ENCODE results near the gene PPIC.

PPIC gene

DNA sequence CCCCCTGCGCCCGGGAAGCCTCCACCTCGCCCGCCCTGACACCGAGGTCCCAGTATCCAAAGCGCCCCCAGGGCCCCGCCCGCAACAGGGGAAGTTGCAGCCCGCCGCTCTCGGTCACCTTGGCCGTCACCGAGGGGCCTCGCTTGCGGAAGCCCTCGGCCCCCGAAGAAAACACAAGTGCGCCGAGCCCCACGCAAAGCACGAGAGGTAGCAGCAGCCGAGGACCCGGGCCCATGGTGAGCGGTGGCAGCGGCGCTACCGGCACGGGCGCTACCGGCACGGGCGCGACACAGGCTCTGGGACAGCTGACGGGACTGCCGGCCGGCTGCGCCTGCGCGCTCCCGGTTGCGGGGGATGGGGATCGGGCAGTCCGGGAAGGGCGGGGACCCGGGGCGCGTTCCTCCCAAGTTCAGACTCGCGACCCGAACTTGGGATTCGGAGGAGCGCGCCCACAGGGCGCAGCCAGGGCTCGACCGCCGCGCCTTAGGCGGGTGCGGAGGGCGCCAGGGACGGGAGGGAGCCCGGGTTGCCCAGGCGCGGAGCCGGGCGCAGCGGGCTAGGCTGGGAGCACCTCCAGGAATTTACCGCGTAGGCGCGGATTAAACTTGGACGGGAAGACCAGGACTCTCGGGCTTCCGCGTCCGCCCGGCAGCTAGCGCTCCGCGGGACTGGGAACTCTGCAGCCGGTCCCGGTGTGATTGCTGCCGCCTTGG, at the start of gene PPIC:
Gene PPIC, minus strand, starts transcription at position 335 of the 713 bp plus-strand sequence. Its CDS starts 100 bp downstream, at position 235.
- no peak for DNase-seq

DNA sequence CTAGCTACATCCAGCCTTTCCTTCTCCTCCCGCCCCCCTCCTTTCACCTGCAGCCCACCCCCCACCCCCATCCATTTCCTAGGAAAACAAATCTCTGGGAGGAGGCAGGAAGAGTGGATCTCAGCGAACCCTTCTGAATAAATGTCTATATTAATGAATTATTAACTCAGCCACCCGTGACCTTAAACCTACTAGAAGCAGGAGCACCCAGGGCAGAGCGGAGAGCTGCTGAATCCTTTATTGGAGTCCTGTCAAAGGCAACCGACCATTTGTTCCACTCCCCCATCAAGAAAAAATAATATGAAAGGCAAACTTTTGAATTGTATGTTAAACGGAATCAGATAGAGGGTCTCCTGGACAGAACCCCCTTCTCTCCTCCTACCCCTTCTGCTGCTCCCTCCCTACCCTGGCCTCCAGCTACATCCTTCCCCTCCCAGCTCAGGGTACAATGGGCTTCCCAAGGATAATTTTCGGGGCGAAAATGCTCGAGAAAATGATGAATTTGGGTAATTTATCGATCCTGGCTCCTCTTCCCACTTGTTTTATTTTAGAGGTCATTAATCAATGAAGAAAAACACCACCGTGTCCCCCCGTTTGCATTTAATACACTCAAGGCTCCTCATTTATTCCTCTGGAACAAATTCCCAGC, 49.2 kb upstream of the PPIC start:
- DNase-seq, result no peak

DNA sequence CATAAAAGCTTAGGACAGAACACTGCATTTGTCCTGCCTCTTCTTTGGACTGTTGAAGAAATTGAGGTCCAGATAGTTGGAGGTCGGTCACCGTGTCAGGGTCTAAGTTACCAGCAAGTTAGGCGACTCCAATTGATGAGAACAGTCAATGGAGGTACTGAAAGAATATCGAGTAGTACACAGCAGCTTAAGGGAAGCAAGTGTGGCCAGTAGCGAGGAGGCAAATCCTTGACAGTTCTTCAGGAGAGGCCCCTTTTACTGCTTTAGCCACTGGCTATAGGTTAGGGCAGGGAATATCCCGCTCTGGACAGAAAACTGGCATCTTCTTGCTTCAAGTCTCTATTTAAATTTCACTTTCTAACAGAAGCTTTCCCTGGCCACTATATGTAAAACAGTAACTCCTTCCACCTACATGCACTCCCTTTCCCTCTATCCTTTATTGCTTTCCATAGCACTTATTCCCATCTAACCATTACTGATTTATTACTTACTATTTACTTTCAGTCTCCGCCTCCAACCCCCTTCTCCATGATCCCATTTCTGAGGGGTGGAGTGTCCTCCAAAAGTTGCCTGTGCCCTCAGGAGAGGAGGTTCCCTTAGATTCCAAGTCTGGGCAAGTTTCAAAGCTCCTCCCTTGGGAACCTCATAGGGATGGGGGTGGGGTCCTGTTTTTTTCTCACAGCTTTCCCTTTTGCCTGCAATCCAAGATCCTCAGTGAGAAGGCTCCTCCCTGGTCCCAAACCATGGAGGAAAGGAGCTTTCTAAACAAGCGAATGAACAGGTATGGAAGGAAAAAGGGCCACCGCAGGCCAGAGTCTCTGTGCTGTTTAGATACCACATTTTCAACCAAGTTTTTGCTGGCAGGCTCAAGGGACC, 48.4 kb upstream of the PPIC start:
- DNase-seq, result no peak

DNA sequence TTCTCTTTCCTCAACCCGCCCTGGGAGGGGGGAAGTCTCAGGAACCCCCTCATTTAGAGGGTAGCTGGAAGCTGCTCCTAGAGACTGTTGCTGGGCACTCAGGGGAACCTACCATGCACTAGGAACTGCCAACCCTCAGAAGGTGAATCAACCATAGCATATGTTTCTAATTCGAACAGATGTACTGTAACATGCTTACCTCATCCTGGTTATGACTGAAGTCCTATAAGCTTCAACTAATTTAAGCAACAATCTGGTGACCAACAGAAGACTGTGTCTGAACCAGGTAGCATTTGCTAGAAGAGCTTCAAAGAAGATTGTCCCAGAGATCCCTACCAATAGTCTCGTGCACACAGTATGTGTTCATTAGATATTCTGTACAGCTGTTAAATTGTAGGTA, 46.8 kb upstream of the PPIC start:
- DNase-seq, result no peak

DNA sequence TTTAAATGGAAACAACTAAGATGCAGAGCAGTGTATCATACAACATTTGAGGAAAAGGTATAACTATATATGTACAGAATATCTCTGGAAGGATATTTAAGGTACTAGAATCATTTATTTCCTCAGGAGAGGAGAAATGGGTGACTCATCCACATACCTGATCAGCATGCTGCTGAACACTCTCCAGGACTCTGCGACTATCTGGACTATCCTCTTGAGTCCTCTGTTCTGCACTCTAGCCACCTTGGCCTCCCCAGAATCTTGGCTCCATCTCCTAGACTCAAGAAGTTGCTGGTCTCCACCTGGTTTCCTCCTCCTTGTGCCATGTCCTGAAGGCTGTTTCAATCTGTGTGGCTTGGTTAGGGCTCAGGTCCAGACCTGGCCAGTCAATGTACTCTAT, 43.7 kb upstream of the PPIC start:
- DNase-seq, result no peak

DNA sequence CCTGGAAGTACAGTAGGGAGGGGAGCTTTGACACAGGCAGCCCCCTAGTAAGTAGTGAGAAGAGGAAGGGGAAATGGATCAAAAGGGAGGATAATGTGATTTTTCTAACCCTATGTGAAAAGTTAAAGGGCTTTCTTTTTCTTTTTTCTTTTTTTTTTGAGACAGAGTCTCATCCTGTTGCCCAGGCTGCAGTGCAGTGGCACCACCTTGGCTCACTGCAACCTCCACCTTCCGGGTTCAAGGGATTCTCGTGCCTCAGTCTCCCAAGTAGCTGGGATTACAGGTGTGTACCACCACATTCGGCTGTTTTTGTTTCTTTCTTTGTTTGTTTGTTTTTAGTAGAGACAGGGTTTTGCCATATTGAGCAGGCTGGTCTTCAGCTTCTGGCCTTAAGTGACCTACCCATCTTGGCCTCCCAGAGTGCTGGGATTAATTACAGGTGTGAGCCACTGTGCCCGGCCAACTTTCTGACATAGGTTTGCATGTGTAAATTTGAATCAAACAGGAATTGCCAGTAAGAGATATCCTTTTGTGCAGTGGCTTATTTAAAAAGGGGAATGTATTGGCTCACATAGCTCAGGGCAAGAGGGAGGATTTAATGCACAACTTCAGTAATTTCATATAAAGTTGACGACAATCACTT, 39.1 kb upstream of the PPIC start:
- no peak for DNase-seq

DNA sequence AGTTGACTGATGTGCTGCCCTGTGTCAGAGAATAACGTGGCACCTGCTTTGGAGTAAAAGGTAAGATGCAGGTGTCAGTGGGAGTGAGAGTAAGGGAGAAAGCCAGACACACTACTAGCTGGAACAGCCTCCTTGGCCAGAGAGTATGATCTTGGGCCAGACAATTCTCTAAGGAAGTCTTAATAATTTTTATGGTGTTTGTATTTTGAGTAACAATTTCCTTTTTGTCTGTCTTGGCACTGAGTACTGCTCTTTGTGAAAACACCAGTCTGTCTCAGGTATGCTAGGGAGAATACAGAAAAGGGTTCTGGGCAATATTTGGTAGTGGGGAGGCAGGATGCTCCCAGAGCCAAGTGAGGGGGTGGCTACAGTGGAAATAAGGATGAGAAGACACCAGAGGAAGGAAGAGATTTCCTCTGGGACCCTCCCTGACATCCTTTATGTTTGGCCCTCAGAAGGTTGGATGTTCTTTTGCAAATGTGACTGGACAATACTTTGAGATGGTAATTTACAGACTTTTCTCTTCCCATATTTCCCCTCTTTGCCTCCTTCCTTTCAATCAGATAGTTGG, 31.9 kb upstream of the PPIC start:
- no peak for DNase-seq

DNA sequence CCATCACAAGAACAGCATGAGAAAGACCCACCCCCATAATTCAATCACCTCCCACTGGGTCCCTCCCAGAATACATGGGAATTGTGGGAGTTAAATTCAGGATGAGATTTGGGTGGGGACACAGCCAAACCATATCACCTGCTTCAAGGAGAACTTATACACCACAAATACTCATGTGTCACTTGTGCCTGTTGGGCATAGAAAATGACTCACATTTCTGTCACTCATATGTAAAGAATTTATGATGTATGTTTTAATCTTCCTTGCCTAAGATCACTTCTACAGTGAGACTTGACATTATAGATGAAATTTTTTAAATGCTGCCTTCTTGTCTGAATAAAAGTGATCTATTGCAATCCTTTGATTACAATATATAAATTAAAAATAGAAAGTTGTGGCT, 29.5 kb upstream of the PPIC start:
- no peak for DNase-seq

DNA sequence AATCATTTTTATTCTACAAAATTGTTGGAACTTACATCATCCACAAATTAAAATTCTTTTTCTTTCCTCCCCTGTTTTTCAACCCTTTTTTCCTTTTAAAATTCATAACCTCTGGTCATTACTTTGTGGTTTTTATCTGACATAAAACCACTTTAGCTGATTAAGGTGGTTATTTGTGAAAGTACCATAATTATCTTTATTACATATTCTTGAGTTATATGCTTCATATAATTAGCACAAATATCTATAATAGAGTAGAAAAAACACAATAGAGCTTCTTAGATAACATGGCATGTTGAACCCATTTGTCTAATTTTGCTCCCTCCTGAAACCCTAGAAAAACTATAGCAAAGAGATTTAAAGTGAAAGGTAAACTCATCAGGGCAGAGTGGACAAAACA, 22.9 kb upstream of the PPIC start:
- DNase-seq, result no peak

DNA sequence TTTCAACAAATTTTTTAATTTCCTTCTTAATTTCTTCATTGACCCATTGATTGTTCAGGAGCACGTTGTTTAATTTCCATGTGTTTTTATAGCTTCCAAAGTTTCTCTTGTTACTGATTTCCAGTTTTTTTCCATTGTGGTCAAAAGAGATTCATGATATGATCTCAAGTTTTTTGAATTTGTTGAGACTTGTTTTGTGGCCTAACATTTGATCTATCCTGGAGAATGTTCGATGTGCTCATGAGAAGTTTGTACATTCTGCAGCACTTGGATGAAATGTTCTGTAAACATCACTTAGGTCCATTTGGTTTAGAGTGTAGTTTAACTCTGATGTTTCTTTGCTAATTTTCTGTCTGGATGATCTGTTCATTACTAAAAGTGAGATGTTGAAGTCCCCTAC, 14.7 kb upstream of the PPIC start:
- DNase-seq, result no peak

DNA sequence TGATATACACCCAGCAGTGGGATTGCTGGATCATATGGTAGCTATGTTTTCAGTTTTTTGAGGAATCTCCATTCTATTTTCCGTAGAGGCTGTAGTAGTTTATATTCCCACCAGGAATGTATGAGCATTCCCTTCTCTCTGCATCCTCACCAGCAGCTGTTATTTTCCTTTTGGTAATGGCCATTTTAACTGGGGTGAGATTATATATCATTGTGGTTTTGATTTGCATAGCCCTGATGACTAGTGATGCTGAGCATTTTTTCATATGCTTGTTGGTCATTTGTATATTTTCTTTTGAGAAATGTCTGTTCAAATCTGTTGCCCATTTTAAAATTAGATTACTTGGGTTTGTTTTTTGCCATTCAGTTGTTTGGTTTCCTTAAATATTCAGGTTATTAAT, 11.2 kb upstream of the PPIC start:
- no peak for DNase-seq

DNA sequence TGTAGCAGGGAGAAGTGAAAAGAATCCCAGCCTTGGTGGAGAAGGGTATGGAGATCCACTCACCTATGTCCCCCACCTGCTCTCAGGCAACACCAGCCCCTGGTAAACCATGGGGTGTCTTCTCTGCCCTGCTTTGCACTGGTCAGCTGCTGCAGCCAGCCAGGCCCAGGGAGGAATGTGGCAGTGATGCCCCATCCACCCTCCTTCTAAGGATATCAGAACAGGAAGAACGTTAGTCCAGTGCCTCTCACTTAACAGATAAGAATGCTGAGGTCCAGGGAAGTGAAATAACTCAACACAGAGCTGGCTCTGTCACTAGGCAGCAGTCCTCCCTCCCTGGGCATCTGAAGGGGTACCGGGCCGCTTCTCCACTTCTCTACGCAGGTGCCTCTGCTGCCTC, 9.7 kb upstream of the PPIC start:
- no peak for DNase-seq

DNA sequence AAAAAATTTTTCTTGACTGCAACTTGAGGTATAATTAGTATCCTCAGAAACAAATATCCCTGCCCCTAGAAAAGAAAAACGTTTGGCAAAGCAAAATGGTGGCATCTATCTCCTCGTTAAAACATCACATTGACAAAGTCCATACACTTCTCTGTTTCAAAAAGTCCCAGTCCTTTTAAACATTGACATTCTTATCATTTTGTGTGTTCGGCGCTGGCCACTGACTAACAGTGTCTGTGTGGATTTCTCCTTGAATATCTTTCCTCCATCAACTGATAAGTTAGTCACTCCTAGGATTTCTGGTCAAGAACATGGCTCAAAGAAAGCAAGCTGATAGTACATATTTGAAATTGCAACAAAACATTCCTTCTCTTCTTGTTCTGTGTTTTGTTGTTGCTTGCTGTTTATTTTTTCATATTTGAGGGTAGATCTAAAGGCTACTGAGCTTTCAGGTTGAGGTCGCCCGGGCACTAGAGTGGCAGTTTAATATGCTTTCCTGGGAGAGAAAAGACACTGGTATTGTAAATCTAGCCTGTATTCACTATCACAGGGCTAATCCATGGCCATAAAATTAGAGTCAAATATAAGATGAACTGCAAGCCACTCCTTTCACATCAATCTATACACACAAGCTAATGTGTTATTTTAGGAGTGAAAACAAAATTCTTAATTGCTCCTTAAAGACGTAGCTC, 8.5 kb upstream of the PPIC start:
- no peak for DNase-seq

DNA sequence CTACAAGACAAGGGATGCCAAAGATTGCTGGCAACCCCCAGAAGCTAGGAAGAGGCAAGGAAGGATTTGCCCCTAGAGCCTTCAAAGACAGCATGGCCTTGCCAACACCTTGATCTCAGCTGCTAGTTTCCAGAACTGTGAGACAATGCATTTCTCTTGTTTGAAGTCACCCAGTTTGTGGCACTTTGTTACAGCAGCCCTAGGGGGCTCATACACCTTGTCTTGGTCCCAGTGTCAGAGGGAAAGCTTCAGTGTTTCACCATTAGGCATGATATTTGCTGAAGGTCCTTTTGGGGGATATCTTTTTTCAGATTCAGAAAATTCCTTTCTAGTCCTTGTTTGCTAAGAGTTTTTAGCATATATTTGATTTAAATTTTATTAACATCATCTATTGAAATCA, 3.1 kb upstream of the PPIC start:
- DNase-seq, result no peak

DNA sequence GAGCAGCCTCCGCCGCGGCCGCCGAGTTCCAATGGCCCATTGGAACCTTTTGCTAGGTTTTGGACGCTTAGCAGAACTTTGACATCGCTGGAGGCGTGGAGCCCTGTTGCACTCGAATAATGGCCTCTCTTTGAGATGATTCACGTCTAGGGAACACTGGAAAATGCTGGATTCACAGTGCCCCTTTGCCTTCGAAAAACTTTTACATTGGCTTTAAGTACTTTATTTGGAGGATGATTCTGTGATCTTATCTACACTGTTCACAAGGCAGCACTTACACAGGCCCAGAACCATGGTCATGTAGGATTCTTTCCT, 536 bp upstream of the PPIC start:
- DNase-seq, result no peak

DNA sequence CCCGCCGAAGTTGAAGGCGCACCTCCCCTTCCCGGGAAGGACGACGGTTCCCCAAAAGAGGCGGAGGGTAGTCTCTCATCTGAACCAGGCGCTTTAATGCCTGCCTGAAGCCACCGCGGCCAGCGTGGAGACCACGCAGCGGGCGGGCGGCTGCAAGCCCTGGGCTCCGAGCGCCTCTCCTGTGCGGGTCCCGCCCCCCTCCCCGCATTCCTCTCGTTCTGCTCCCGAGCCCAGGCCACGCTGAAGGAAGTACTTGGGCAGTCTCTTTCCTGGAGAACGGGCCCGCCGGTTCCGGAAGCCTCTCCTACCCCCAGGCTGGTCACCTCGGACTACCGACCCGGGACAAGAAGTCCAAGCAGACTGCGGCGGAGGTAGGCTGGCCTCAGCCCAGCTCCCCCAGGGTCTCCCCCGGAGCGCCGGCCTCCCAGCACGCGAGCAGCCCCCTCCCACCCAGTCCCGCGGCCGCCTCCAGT, 571 bp downstream of the PPIC start:
- DNase-seq, result no peak

DNA sequence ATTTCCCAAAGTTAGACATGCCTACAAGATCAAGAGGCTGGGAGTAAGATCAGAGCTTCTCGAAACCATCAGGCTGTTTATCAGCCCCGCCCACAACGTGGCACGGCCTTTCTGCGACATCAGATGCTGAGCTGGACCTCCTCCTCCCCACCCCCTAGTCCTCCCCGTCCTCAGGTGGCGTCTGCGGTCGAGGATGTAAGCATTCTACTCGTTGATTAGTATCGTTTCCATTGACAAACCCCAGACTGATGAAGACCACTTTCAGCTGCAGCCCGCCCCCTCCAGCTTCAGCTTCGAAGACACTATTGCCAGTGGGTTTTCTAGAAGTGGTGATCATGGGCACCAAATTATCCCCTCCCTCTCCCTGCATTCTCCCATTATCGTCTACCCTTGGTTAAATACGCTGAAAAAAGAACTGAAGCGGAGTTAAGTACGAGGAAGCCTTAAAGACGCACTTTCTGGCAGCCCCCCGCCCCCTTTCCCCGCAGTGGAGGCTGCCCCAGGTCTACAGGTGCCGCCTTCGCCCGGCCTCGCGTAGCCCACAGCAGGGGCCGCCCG, 1.1 kb downstream of the PPIC start:
- DNase-seq, result no peak

DNA sequence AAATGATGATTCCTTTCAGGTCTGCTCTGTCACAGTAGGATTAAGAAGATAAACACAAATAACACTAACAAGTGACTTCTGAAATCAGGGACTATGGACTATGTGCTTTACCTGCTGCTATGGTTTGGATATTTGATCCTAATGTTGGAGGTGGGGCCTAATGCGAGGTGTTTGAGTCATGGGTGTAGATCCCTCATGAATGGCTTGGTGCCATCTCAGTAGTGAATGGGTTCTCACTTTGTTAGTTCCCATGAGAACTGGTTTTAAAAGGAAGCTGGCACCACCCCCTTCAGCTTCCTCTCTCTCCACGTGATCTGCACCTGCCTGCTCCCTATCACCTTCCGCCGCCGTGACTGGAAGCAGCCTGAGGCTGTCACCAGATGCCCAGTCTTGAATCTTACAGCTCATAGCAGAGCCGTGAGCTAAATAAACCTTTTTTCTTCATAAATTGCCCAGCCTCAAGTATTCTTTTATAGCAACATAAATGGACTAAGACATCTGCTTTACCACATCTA, 3.3 kb downstream of the PPIC start:
- no peak for DNase-seq

DNA sequence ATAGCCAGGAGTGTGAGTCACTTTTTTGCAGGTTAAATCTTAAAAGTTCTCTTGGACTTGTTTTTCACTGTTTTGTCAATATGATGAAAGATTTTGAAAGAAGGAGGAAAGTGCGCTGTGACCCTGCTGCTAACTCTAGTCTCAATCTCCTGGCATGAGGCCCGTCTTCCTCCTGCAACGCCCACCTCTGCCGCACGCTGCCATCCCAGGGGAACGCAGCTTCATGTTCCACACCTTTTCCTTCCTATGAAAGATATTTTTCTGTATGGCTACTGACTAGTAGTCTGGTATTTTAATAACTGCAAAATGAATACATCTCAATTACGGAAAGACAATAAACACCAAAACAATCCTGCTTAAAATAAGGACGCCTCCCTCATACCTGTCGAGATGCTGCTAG, 8.3 kb downstream of the PPIC start:
- DNase-seq, result no peak

DNA sequence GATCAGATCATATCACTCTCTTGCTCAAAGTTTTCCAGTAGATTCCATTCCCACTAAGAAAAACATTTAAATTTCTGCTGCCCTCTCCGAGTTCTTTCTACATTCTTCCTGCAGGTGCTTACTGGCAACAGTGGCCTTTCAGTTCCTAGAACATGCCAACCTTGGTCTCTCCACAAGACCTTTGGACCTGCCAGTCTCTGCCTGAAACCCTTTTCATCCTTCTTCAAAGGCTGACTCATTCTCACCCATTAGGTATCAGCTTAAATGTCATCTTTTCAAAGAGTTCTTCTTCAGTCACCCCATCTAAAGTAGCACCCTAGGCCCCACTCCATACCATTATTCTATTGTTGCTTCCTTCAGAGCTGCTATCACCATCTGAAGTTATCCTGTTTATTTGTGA, 21.8 kb downstream of the PPIC start:
- no peak for DNase-seq

DNA sequence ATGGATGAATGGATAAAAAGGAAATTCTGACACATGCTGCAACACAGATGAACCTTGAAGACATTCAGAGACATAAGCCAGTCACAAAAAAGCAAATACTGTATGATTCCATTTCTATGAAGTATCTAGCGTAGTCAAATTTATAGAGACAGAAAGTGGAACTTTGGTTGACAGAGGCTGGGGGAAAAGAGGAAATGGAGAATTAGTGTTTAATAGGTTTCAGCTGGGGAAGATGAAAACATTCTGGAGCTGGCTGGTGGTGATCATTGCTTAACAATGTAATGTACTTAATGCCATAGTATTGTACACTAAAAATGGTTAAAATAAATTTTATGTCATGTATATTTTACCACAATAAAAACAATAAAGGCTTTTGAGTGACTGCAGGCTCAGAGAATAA, 24.2 kb downstream of the PPIC start:
- DNase-seq, result no peak

DNA sequence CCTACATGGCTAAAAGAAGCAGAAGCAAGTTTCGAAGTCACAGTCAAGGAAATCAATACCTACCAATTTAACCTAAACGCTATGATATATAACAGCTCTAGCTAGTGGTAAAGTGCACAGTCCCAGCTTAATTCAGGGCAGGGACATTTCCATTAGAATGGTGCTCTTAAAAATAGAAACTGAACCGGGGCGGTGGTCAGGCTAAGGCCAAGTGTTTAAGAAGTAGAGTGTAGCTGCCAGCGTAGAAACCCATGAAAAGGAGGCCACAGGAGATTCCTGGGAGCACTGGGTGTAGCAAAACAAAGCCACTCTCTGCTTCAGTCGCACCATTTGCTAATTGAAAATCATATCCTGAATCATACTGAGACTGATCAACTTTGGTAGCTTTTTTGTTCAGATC, 28.8 kb downstream of the PPIC start:
- no peak for DNase-seq

Data from activated naive CD4-positive, alpha-beta T cell (primary cell).